HK-2 (cell line): Measurements from ENCODE around the gene UBA6.
"Not testable (repeated sequence)": the region's sequence is repeated elsewhere in the genome, so short reads cannot be mapped to it uniquely, and the experiment has no call there.

Experiments
- DNase-seq: peaks from one replicate; pipeline ENCODE4 v3.0.0-alpha.2; 2018; ENCODE audit not compliant: unreplicated experiment

The UBA6 gene

DNA sequence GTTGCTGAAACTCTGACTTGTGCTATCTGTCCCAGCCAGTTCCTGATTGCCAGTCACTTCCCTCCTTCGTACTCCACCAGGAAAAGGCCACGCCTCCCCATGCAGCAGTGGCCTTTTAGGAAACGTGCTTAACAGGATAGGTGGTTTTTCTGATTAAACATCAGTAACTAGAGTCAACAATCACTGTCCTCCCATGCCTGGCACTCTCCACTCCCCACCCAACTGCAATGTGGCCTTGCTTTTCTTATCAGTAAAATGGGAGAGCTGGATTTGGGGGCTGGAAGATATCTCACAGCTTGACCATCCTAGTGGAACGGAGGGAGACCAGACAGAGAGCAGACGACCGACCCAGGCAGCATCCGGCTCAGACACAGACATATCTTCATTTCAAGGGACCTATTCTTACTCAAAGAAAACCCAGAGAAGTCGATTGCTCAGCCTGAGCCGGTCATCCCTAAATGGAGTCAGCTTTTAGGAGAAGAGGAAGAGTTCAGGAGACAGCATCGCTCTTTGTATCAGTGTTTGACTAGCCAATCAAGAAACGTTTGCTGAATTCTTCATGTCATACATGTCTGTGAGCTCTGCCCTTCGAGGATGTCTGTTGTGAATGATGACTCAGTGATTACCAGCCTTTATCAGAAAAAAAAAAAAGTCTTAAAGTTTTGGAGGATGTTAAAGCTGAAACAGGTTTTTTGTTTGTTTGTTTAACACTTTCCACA lies 12.7 kb upstream of the UBA6 start:
- DNase-seq, result peak; percentile 61

DNA sequence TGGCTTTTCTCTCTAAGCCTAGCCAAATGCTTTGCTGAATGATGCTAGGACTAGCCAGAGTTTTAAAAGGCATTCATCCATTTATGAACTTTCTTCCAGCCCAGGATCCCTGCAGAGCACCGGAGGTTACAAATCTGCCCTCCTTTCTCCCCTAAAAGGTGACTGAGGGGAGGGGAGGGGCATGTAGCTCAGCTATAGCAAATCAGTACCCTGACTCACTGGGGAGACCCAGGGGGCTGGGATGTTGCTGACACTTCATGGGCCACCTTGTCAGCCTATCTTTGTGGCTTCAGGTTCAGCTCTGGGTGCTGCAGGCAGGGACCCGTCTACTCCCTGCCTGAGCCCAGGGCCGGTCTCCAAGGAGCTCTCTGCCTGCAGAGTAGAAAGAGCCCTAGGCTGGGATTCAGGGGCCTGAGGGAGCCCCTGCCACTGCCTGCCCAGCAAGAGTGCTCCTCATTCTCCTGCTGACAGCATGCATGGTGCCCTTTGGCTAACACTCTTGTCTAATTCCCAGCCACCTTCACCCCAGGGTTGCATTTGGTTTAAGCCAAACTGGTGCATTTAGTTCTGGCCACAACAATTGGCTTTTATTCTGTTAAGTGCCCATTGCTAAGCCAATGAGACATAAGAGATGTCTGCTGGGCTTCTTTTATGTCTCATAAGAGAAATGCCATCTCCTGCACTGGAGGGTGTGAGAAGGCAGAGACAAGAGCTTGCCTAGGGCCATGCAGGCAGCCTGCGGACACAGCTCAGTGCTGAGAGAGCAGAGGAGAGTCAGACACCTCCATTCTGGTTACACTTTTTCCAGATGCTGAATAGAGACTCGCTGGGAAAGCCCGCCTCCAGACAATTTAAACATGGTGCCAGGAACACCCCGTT lies 11.9 kb upstream of the UBA6 start:
- no peak for DNase-seq

DNA sequence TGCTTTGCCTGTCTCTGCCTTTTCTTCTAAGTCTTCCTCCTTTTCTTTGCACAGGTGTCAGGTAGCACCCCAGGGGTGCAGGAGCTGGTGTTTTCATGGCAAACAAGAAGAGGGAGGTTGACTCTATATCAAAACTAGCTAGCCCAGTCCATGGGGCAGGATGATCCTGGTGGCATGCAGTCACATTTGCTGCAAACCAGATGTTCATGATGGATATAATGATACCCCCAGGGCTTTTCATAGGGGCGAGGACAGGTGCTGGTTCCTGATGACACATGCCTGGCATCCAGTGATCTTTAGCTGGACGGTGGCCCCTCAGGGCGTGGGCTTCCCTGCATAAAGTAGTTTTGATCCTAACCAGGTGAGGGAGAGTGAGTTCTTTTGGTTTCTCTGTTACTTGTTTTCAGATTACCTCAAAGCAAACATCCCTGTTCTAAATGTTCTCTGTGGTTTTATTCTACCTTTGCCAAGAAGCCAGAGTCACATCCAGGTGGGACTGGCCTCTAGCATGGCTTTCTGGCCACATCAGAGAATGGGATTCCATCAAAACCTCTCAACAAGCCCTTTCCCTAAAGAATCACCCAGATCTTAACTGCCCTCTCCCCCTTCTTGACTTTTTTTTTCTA lies 11.2 kb upstream of the UBA6 start:
- DNase-seq, result no peak

DNA sequence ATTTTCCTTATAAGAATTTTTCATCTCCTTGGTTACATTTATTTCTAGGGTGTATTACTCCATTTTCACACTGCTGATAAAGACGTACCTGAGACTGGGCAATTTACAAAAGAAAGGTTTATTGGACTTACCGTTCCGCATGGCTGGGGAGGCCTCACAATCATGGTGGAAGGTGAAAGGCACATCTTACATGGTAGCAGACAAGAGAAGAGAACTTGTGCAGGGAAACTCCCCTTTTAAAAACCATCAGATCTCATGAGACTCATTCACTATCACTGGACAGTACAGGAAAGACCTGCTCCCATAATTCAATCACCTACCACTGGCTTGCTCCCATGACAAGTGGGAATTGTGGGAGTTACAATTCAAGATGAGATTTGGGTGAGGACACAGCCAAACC lies 5.7 kb upstream of the UBA6 start:
- DNase-seq, result not testable (repeated sequence)

DNA sequence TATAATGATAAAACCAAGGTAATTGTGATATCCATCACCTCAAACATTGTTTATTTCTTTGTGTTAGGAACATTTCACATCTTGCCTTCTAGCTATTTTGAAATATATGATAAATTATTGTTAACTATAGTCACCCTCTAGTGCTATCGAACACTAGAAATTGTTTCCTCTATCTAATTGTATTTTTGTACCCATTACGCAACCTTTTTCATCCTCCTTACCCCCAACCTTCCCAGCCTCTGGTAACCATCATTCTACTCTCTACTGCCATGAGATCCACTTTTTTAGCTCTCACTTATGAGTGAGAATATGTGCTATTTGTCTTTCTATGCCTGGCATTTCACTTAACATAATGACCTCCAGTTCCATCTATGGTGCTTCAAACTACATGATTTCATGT lies 3.9 kb upstream of the UBA6 start:
- DNase-seq, result no peak

DNA sequence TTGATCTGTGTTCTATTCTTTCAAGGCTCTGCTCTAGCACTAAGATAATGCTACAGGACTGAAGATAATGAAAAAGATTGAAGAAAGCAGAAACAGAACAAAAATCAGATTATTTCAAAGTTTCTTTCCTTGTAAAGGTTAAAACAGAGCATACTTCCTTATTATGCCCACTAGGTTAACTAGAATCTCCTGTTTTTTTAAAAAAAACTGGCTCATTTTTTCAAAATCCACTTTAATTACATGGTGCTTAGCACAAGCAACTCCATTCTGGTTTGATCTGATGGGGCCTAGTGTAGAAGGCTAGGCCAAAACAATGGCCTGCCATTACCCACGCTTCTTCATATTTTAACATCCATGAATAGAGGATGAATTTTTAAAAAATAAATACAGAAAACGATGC lies 1.2 kb upstream of the UBA6 start:
- DNase-seq, result no peak

DNA sequence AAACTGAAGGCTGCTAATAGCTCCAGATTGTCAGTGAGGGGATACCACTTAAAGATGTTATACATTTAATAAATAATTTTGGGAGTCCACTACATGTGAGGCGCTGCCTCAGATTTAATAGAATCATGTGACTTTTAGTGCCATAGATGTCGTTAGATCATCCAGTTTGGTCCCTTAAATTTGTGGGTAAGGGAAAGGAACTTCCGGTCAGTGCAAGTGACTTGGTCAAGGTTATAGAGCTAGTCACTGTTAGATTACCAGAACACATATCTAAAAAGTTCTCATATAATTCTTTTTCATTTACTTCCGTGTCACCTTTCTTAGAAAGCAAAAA lies 529 bp upstream of the UBA6 start:
- no peak for DNase-seq

DNA sequence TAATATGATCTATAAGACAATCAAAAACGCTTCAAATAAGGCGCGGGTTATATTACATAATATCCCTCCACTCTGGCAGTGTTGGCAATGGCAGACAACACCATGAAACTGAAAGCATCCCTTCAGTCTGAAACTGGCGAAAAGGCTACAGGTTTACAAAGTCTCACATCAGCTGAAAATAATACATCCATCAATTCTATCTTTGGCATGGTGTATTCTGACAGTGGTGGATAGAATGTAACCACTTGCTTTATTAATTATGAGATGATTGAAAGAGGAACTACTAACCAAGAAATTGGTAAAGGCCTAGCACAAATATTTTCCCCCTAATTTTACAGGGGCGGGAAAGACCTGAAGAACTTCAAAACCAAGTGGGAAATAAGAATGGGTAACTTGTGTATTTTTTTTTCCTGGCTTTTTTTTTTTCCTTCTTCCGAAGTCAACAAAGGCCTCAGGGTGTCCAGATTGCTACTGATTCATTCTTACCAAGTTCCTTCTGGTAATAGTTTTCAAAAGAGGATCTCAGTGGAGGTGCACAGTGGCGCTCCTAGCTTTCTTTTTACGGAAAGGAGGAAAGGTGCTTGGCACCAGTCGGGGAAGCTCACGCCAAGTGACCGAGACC lies 728 bp downstream of the UBA6 start:
- no peak for DNase-seq

DNA sequence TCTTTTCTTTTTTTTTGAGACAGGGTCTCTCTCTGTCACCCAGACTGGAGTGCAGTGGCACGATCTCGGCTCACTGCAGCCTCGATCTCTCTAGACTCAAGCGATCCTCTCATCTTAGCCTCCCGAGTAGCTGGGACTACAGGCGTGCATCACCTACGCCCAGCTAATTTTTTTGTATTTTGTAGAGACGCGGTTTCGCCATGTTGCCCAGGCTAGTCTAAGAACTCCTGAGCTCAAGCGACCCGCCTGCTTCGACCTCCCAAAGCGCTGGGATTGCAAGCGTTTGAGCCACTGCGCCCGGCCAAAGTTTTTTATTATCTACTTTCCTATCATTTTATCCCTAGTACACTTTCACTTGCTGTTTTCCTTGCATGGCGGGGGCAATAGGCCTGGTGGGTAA lies 1.4 kb downstream of the UBA6 start:
- no peak for DNase-seq

DNA sequence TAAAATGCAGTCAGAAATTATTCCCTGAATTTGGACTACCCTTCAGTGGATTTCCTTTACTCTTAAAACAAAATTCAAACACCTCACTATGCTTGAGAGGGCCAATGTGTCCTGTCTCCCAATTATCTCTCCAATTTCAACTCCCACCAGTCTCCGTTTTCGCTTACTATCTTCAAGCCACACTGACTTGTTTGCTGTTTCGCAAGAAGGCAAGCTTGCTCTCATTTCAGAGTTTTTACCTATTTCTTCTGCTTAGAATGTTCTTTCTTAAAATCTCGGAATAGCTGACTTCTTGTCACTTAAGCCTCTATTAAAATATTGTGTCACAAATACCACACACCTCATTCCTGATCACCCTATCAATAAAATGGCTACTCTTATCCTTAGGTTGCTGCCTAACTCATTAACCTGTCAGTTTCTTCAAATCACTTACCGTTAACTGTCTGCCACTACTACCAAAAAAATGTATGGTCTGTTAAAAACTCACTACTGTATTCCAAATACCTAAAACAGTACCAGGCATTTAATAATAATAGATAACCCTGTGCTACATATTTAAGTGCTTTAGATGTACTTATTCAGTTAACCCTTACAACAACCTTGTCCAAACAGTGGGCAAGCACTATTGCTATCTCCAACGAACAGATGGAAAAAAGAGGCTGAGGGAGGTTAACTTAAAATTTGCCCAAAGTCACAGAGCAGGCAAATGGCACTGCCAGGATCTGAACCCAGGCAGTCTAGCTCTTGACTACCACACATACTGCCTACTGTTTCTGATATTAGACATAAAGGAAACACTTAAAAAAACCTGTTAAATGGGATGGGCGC lies 2.9 kb downstream of the UBA6 start:
- DNase-seq, result no peak

DNA sequence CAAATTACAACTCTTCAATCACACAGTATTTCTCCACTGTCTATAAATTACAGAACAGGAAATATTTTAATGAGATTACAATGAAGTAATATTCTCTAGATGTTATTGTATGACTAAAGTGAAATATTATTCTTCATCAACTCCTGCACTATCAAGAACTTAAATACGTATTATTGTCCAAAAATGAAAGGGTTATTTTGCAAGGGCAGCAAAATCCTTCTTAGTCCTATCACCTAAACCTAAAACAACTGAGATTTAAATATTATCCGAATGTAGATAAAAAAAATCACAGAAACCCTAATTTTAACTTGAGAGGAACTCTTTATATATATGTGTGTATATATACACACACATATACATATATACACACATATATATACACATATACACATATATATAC lies 4.9 kb downstream of the UBA6 start:
- no peak for DNase-seq

DNA sequence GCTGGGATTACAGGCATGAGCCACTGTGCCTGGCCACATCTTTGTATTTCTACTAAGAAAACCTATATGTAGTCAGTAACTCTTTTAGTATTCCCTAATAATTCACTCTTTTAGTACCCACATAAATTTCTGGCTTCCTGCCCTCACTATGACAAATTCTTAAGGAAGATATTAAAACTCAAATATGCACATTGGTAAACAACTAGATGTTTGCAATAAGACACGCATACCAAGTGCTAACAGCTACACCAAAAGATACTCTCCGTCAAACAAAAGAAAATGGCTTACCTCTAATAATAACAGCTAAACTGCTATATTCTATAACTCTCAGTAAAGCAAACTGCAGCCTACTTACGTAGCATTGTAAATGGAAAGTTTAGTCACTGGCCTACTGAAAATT lies 6.3 kb downstream of the UBA6 start:
- DNase-seq, result no peak

DNA sequence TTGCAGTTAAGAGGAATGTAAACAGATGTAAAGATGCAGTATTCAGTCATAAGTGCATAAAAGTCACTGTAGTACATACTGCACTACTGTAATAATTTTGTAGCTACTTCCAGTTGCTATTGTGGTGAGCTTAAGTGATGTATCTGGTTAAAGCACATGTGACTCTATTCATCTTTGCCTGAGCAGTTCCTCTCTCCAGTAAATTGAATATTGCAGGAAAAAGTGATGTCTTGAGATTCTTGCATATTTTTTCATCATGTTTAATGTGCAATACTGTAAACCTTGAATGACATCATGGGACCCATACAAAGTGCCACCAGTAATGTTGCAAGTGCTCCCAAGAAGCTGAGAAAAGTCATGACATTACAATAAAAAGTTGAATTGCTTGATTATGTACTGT lies 9.6 kb downstream of the UBA6 start:
- DNase-seq, result no peak

DNA sequence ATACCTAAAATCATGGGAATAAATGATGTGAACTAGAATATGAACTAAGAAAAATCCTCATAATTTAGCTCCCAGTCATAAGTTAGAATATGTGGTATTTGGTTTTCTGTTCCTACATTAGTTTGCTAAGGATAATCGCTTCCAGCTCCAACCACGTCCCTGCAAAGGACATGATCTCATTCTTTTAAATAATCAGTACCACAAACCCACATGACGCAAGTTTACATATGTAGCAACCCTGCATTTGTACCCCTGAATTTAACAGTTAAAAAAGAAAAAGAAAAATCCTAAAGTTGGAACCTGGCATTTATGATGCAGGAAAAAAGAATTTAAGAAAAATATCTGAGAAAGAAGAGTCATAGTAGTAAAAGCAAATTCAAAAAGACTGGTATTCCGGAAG lies 13.3 kb downstream of the UBA6 start:
- DNase-seq, result no peak

DNA sequence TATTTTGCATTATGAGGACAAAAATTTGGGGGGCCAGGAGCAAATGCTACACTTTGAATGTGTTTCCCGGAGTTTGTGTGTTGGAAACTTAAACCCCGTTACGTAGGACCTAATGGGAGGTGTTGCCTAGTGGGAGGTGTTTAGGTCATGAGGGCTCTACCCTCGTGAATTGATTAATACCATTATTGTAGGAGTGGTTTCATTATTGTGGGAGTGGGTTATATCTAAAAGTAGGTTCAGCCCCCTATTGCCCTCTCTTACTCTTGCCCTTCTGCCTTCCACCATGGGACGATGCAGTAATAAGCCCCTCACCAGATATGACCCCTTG lies 15.5 kb downstream of the UBA6 start:
- no peak for DNase-seq

DNA sequence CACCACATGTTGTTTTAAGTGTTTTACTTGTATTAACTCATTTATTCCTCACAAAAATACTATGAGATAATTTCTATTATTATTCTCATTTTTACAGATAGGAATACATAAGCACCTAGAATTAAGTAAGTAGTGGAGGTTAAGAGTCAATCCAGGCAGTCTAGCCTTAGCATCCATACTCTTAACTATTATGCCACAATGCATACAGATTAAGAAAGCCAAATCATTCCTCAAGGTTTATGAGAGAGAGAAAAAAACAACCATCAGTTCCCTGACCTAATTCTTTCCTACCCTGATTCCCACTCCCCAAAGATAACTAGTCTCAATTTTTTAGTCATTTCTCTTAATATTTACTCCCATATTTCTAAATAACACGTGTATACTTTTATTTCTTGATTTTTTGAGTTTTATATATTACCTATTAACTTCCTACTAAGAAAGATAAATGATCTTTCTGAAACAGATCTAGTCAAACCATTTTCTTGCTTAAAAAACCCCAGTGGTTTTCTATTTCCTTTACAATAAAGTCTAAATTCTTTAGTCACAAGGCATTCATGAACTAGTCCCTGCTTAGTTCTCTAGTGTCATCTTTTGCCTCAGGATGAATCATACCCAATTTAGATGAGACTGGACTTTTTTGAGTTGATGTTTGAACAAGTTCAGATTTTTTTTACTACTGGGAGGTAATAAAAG lies 16.0 kb downstream of the UBA6 start:
- DNase-seq, result no peak

DNA sequence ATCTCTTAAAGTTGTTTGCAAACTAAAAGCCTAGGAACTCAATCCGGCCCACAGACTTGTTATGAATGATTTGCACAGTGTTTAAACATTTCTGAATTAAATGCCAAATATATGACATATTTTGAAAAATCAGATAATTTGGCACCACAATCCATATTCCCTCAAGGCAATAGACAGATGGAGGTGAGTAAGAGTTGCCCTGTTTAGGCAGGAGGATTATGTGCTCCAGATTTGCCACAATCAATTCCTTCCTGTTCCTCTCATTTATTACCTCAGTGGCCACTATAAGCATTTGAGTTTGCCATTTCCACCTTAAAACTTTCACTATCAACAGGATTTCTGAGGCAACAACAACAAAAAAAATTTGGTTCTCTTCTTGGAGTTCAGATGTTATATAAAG lies 18.7 kb downstream of the UBA6 start:
- no peak for DNase-seq

DNA sequence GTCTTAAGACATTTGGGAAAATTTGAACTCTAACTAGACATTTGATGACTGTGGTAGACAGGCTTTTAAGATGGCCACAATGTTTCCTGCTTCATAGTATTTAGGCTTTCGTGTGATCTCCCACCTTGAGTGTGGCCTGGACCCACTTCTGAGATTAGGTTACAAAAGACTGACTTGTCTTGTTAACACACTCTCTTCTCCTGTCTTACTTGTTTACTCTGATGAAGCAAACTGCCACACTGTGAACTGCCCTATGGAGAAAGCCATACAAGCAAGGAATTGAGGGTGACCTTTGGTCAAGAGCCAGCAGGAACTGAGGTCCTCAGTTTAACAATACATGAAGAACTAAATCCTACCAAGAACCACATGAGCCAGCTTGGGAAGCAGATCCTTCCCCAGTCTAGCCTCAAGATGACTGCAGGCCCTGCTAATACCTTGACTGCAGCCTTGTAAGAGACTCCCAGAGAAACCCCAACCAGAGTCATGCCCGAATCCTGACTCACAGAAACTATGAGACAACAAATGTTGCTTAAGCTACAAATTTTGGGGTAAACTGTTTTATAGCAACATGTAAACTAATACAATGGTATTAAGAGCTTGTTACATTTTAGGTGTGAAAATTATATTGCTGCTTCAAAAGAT lies 20.3 kb downstream of the UBA6 start:
- no peak for DNase-seq

DNA sequence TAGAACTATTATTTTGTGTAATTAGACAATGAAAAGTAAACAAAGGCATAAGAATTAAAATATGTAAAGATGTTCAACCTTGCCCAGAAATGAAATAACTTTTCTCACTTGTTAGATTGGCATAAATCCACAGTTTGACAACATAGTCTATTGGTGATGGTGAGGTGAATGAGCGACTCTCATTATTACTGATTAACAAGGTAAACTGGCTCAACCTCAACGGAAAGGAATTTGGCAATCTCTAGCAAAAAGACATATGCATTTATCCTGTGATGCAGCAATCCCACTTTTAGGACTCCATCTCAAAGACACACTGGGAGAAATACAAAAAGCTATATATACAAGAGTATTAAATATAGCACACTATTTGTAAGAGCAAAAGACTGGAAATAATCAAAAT lies 22.3 kb downstream of the UBA6 start:
- no peak for DNase-seq

DNA sequence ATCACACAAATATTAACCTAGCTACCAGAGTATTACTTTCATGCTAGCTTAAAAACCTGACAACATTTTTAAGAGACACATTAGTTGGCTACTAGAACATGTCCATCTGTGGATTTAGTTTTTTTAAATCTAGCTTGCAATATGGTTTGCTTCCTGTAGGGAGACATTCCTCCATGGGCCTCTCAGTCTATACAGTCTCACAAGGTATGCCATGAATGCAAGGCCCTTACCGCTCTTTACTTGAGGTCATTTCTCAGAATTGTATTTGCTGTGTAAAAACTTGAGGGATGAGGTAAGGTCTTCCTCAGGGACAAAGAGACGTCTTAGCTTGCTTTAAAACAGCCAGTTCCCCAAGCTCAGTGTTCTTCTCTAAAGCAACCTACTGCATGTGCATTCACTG lies 26.9 kb downstream of the UBA6 start:
- no peak for DNase-seq

DNA sequence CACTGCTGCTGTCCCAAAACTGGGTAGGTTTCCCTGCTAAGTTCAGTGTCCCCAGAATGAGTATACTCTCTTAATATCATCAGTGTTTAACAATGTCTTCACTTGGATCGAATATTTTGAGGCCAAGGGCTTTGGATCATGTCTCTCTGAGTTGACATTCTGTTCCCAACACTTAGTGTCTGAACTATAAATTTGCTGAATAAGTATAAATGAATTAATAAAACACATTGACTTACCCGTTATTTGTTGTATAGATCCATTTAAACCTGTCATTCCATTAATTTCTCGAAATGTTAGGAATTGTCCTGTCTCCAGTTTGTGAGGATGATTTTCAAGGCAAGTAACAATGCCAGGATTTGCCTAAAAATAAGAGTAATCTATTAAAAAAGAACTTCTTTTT lies 32.6 kb downstream of the UBA6 start:
- DNase-seq, result no peak
